ENCODE data around the gene TBC1D8.

DNA sequence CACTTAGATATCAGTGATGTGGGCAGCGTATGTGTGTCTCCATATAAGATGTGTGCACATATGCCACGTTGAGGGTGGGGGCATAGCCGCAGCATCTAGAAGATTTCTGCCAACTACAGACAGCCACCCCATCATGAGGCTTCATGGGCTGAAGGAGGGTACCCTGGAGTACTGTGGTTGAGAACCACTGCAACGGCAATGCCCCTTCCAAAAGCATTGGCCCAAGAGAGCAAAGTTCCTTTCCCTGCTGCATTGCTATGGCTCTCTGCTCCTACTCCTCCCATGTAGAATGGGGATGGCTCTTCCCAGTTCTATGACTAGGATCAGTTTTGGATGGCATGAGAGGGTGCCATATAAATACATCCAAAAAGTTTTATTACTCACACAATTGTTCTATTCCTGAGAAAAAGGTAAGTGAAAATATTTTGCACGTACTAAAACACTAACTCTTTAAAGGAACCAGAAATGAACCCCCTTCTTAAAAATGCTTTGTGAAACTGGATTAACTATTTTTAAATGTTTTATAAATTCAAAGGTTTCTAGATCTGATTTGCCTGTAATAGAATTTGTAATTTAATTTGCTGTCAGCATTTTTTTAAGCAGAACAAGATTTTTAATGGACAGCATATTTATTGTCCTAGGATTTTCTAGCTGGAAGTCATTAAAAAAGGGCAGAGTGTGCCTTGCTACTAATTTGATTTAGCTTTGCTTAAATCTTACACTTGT lies 153.5 kb downstream of the TBC1D8 start:
- TF ChIP-seq EZH2 (IDR thresholded peaks at IDR 0.05) (no peak), POLR2AphosphoS5 (IDR thresholded peaks at IDR 0.05; ENCODE audit: borderline replicate concordance, low read depth, low read length) (no peak)
